Measurements from ENCODE around the gene ZNF689.

GRCh38 chr16:30620169-30620568 is 10.0 kb upstream of the ZNF689 start:
- TF ChIP-seq POLR2AphosphoS5 (IDR thresholded peaks at IDR 0.05) (no peak), CTCF (IDR thresholded peaks at IDR 0.05) (no peak), POLR2A (IDR thresholded peaks at IDR 0.05) (no peak)
